PC-9 (cell line): ENCODE data around the gene RNF126.

Experiments
- CTCF ChIP-seq: fragments of 200-600 bp; sonication (generic); conservative IDR thresholded peaks from 2 replicates; pipeline ENCODE4 v1.6.1; 2017; ENCODE audit warnings: mixed run types, antibody characterized with exemption, mild to moderate bottlenecking, moderate library complexity
- EZH2 ChIP-seq: fragments of 200-600 bp; sonication (generic); IDR thresholded peaks from 2 replicates; pipeline ENCODE4 v1.8.0; 2017; ENCODE audit warnings: antibody characterized with exemption, low read depth

GRCh38 chr19:653425-653824 is 9.6 kb downstream of the RNF126 start:
- TF ChIP-seq CTCF (no peak), EZH2 (no peak)
